ENCODE results near the gene SNRPD1. TPM values are rescaled to one million over a fixed set of nuclear protein-coding genes. Genes with fewer than 3 reads are reported as not detected.
"Not testable (repeated sequence)": the region's sequence is repeated elsewhere in the genome, so short reads cannot be mapped to it uniquely, and the experiment has no call there.

Gene SNRPD1
- total RNA-seq, result 29.0 TPM

DNA sequence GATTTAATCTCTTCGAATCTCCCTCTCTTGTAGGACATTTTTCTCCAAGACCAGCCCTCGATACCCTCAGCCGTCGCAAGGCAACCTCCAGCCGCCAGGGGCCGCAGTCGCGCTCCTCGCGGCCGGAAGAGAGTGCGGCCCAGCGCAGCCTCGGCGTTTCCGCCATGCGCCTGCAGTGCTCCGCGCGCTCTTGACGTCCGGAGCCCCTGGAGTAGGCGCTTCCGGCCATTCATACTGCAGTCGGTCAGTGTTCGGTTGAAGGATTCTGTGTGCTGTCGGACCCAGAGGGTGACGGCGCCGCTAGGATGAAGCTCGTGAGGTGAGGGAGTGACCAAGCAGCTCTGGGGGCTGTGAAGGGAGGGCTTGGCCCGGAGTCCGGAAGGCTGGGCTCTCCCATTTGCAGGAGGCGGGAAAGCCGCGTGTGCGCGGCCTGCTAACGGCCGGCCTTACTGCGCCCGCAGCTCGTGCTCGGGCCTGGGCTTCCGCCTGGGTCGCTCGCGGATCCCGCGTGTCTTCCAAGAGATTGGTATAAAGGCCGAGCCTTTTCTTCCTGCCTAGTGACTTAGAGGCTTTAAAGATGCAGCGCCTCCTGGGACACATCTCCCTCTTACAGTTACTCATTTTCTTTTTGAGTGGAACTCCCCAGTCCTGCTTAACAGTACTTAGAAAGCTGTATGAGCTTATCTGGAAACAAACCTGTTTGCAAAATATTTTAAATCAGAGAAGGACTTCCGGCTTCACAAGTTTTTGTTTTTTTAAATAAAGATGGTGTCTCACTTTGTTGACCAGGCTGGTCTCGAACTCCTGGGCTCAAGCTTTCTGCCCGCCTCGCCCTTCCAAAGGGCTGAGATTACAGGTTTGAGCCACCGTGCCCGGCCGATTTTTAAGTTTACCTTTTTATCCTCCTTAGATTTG lies at the start of gene SNRPD1:
SNRPD1 (plus strand) TSS at position 190 of the 915 bp plus-strand sequence; CDS start at position 306, 116 bp downstream.
- peak; percentile 82 for DNase-seq

DNA sequence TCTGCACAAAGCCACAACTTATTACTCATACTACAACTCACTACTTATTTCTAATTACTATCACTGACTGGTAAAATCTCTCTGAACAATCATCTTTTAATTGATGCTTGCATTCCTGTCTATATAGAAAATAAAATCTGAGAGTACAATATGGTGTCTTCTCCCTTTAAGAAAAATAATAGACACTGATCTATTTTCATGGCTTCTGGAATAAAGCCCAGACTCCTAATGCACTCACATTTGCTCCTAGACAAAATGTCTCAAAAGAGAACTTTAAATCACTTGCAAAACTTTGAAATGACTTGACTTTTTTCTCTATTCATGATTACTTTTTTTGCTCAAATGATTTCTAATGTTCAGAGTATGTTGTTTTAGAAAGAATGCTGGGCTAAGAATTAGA lies 40.3 kb upstream of the SNRPD1 start:
- DNase-seq, result no peak

DNA sequence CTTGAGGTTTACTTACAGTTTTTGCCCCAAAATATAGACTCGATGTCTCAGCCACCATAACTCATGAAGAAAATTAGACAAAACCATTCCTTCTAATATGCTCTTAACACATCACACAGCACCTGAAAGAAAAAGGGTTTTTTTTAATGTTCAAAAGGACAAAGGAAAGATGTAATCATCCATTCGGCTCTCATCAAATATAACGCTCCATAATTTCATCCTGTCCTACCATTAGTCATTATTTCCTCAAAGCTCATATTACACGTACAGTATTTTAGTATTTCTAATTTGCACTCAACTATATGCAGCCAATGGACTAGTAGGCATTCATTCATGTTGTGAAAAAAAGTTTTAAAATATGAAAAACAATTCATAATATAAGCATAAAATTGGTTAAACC lies 36.5 kb upstream of the SNRPD1 start:
- no peak for DNase-seq

DNA sequence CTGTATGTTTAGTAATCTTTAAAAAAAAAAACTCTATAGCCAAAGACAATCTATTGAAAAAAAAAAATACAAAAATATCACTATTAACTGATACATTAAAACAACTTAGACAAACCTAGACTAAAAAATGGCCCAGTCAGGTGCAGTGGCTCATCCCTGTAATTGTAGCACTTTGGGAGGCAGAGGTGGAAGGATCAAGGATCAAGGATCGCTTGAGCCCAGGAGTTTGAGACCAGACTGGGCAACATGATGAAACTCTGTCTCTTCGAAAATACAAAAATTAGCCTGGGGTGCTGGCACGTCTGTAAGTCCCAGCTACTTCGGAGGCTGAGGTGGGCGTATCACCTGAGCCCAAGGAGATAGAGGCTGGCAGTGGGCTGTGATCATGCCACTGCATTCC lies 27.7 kb upstream of the SNRPD1 start:
- no peak for DNase-seq

DNA sequence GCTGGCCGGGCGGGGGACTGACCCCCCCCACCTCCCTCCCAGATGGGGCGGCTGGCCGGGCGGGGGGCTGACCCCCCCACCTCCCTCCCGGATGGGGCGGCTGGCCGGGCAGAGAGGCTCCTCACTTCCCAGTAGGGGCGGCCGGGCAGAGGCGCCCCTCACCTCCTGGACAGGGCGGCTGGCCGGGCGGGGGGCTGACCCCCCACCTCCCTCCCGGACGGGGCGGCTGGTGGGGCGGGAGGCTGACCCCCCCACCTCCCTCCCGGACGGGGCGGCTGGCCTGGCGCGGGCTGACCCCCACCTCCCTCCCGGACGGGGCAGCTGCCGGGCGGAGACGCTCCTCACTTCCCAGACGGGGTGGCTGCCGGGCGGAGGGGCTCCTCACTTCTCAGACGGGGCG lies 19.8 kb upstream of the SNRPD1 start:
- DNase-seq, result not testable (repeated sequence)

DNA sequence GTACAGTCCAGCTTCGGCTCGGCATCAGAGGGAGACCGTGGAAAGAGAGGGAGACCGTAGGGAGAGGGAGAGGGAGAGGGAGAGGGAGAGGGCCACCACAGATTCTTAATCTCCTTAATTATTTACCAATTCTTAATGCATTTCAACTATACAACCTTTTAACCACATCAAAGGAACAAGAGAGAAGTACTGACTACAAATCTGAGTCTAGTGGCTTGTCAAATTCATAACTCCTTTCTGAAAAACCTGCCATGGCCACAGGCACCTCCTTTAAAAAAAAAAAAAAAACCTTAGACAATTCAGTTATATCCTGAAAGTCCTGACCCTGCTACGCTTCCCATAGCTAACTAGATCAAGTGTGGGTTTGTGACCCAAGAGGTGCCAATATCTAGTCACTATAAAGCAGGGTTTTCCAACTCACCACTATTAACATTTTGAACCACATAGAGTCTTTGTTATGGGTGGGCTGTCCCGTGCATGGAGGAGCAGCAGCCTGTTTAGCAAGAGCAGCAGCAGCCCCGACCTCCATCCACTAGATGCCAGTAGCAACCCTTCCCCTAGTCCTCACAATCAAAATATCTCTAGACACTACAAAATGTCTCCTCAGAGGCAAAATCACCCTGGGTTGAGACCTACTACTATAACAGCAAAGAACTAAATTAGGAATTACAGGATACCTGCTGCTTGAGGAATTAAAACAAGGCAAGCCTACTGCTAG lies 18.4 kb upstream of the SNRPD1 start:
- DNase-seq, result no peak

DNA sequence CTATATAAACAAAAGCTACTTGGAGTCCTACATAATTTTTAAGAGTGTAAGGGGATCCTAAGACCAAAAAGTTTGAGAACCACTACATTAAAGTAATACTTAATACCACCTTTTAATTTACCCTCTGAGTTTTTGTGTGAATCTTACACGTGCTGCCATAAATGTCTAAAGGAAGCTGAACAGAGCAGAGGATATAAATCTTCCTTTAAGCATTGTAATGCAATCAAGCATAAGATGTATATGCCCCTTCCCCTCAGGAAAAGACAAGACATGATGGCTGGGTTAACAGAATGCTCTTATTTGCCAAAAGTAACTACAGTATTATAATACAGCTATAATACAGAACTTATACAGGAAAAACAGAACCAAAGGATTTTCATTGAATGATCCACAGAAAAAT lies 14.5 kb upstream of the SNRPD1 start:
- no peak for DNase-seq

DNA sequence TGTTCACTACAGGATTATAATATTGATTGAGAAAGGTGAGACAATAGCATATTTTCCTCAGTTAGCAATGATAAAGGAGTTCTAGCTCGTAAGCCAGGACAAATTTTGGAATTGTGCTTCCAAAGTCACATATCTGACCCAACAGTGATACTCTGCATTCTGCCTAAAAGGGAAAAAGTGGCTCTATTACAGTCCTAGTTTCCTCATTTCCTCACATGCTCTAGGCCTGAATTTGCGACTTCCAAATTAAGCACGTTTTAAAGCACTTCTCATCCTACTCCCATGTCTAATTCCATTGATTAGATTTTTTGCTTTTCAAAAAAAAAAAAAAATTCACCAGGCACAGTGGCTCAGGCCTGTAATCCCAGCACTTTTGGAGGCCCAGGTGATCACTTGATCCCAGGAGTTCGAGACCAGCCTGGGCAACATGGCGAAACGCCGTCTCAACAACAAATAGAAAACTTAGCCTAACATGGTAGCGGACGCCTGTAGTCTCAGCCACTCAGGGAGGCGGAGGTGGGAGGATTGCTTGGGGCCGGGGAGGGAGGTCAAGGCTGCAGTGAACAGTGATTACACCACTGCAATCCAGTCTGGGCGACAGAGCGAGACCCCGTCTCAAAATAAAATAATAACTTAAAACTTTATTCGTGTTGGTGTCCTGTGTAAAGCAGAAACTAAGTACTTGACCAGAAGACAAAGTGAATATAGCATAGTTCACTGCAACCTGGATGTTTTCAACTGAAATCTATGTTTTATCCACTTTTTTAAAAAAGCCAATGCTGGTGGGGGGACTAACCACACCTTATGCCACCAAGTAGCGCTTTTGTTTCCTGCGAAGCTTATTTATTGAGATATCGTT lies 13.2 kb upstream of the SNRPD1 start:
- DNase-seq, result no peak

DNA sequence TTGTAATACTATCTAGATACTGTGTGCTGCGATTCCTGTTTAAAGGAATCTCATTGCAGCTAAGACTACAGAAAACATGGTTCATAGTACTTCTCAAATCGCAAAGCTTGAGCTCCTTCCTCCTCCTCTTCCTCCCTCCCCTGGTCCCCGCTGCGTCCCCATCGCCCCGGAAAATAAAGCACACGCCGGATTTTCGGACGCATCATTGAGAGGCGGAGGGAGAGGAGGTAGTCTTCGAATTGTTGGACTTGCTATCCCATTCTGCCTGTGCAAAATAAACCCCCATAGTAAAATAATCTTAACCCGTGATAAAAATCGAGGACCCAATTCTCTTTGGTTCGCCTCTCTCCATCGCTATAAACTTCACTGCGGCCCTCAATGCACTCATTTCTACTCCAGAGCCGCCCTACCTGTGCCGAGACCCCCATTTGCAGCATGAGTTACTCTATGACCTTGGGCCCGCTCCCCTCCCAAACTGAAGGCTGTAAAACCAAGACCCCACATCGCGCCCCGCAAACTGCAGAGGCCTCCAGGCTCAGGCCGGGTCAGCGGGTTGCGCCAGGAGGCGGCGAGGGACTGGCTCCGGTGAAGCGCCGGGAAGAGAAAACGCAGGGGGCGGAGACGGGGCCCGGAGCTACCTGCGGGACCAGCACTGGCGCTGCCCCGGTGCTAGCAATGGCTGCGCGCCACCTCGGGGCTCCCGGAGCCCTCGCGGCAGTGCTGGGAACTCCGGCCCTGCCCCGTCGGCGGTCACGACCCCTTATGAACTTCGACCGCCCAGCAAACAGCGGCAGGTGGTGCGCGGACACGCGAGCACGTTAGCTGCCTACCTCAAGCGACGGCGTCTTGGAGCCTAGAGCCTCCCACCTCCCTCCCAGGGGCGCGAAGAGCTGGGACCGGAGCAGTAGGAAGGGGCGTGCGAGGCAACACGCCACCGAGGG lies 12.3 kb upstream of the SNRPD1 start:
- DNase-seq, result peak; percentile 55

DNA sequence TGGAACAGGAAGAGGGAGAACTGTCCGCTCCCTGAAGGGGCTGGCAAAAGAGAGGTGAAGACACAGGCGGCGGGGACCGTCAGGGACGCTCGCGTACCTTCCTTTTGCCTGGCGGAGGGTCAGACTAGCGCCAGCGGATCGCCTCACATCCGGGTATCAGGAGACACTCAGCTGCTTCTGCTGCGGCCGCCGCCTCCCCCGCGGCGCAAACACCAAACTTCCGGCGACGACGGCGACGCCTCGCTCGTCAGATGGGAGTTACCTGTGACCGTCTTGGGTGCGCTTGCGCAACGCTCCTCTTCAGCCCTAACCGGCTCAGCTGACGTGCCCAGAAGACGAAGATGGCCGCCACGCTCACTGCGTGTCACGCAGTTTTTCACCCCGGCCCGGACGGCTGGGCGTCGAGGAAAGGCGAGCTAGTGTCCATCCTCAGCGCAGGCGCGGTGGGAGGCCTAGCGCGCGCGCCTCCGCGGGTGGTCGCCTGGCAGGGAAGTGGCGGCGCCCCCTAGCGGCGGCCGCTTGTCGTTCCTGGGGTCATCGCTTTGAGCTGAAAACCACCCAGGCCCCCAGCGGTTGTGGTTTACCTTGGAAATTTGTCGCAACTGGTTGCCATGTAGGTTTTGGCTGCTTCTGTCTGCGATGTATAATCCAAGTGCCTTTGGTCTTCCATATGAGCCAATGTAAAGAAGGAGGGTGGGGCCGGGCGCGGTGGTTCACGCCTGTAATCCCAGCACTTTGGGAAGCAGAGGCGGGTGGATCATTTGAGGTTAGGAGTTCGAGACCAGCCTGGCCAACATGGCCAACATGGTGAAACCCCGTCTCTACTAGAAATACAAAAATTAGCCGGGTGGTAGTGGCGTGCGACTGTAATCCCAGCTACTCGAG lies 11.3 kb upstream of the SNRPD1 start, which contains the start of gene ESCO1:
ESCO1 (minus strand) TSS at position 179 of the 885 bp plus-strand sequence. CDS start 25,861 bp downstream, outside the sequence.
- DNase-seq, result peak; percentile 86

DNA sequence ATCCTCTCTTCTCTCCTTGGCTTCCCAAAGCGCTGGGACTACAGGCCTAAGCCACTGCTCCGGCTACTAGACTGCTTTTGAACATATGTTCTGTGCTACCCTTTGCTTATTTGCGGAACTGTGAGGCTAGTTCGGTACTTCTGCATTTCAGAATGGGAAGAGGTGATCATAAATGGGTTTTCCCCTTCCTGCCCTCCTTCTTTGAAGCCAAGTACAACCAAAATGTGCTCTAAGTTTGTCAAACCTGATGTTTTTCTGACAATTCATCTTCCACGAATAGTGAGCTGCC lies 9.9 kb upstream of the SNRPD1 start:
- no peak for DNase-seq

DNA sequence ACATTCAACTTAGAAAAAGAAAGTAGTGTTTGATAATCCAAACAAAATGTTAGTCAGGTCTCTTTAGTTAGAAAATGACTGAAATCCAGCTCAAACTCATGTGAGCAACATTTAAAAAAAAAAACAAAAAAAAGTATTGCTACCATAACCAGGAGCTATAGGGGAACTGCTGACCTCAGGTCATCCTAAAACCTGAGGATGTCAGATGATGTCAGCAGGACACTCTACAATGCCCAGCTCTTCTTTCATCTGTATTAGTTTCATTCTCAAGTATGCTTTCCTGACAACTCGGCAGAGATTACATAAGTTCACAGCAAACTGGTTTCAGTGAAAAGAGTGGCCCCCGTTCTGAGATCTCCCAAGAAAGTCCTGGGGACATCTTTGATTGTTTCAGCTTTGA lies 7.4 kb upstream of the SNRPD1 start:
- no peak for DNase-seq

DNA sequence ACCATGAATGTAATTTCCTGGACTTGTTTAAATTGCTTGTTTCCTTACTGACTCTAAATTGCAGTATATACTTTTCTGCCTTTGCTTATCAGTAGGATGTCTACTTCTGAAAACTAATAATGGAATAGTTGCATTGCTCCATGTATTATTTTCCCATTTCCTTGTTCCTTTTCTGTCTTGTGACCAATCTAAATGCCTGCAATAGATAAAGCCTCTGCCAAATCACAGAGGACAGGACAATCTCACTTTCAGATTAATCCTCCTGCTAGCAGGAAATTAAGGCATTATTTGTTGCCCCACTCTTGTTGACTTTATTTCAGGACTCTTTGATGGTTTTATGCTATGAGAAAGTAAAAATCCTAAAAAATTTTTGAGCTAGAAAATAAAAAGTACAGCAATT lies 6.9 kb upstream of the SNRPD1 start:
- DNase-seq, result no peak

DNA sequence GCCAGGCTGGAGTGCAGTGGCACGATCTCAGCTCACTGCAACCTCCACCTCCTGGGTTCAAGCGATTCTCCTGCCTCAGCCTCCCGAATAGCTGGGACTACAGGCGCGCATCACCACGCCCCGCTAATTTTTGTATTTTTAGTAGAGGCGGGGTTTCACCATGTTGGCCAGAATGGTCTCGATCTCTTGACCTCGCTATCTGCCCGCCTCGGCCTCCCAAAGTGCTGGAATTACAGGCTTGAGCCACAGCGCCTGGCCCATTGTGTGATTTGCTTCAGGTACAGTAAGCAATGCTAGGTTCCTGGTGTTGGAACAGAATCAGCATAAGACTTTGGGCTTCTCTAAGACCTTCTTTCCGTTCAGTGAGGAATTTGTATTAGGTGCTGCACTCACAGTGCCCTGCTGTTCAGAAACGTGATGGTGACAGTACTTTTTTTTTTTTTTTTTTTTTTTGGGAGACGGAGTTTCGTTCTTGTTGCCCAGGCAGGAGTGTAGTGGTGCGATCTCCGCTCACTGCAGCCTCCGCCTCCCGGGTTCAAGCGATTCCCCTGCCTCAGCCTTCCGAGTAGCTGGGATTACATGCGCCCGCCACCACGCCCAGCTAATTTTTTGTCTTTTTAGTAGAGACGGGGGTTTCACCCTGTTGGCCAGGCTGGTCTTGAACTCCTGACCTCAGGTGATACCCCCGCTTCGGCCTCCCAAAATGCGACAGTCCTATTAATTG lies 551 bp upstream of the SNRPD1 start:
- not testable (repeated sequence) for DNase-seq

DNA sequence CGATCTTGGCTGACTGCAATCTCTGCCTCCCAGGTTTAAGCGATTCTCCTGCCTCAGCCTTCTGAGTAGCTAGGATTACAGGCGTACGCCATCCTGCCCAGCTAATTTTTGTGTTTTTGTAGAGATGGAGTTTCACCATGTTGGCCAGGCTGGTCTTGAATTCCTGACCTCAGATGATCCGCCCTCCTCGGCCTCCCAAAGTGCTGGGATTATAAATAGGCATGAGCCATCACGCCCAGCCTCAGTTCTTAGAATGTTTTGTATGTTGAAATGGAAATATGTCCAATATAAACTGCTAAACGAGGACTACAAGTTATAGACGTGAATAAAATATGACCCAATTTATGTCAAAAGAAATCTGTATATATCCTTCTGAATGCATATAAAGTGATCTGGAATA lies 9.5 kb downstream of the SNRPD1 start:
- not testable (repeated sequence) for DNase-seq

DNA sequence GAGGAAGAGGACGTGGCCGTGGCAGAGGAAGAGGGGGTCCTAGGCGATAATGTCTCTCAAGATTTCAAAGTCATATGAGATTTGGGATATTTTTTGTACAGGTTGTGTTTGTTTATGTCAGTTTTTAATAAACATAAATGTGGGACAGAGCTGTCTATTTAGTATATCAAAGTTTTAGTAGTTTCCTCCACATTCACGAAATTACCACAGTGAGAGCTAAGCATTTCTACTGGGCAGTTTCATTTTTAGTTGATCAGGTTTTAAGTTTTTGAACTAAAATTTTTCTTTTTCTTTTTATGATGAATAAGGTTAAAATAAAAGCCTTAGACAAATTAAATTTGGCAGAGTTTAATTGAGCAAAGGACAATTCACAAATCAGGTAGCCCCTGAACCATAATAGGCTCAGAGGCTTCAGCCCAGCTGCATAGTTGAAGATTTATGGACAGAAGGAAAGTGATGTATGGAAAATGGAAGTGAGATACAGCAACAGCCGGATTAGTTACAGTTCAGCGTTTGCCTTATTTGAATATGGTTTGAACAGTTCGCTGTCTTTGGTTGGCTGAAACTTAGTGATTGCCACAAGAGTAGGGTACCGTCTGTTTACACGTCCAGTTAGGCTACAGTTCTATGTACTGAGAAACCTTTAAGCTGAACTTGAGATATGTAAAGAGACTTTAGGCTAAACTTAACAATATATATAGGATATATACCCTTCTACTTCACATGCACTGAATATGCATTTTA lies 17.1 kb downstream of the SNRPD1 start:
- DNase-seq, result no peak

DNA sequence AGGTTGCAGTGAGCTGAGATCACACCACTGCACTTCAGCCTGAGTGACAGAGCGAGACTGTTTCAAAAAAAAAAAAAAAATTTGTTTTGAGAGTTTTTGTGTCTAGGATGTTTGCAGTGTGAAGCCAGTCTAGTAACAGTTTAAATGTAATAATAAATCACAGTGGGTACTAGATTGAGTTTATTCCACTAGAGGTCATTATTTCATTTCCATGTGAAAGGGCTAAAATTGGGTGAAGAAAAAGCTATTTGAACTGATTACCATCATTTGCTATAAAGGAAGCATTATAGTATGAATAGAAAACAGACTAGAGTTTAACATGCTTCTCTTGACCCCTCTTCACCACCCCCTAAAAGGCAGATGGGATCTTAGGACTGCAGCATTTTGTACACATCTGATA lies 20.3 kb downstream of the SNRPD1 start:
- no peak for DNase-seq

DNA sequence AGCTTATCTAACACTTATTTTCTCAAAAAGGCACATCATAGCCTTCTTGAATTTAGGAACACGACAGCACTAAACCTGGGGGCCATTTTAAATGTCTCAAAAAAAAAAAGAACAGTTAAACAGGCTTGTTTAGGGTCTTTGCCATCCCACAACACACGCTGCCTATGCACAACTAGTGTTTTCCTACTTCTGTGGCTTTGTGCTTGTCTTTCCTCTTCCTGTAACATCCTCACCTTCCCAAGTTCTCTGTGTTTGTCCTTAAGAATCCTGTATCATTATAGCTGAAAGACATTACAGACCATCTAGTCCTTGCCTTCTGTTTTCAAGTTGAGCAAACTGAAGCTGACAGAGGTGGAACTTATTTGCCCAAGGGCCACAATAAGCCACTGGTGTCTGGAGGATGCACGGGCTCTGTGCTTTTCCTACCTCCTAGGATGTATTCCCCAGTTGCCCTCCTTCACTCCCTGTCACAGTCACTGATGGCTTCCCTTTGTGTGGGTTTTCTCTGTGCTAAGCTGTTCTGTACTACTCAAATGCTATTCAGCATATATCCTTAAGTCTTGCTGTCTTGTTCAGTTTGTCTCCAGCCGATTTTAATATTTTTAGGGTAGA lies 22.6 kb downstream of the SNRPD1 start:
- DNase-seq, result no peak

DNA sequence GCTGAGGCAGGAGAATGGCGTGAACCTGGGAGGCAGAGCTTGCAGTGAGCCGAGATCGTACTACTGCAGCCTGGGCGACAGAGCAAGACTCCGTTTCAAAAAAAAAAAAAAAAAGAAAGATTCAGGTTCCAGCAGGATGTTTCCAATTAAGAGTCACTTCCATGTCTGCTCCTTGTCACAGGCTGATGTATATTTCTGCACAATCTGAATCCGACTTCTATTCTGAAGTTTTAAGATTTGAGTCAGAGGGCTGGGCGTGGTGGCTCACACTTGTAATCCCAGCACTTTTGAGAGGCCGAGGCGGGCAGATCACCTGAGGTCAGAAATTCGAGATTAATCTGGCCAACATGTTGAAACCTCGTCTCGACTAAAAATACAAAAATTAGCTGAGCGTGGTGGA lies 24.7 kb downstream of the SNRPD1 start:
- no peak for DNase-seq

Measured in occipital lobe (tissue), 2 donors.